ENCODE measurements around the gene ATL1. TPM values are rescaled to one million over a fixed set of nuclear protein-coding genes. Genes with fewer than 3 reads are reported as not detected.

ATL1 gene
- 1 to 10 TPM; 1.7 to 3.0 TPM for polyA plus RNA-seq

DNA sequence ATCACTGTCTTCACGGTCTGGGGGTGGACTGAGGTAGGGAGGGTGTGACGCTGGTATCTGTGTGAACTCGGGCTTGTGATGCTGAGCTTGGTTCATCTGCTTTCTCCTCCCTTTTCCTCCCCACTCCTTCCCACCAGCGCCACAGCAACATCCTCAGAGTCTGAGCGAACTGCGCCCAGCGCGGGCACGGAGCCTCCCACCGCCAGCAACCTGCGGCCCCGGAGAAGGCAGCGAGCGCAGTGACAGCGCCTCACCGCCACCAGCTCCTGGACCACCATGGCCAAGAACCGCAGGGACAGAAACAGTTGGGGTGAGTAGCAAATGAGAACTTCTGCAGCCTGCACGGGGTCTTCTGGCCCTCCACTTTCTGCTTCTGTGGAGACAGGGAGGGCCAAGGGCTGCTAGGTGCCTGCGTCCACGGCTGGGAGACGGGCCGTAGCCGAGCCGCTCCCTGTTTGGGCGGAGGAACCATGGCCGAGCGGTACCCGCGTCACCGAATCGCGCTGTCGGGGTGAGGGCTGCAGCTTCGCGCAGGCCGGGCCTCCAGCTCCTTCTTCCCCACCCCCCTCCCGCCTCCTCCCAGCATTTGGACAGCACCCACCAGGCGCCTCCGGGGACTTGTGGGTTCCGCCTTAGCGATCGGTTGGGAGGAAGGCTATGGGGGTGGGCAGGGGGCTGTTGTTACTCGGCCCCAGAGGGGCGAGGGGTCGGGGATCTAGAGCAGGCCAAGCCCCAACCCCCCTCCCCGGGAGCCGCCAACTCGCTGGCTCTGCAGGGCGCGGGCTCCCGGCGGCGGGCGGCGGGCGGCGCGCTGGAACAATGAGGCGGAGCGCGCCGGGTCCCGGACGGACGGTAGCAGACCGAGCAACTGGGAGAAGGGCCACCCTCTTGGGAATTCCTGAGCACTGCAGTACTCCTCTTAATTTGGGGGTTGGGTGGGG, at the start of gene ATL1:
ATL1 (plus strand) TSS at position 156 of the 941 bp plus-strand sequence; CDS start at position 277, 121 bp downstream.
- Histone ChIP-seq H3K27ac (ENCODE audit: low read depth in 2 of 2, low read length in 1 of 2) (peak within 1 kb of the TSS; percentile 81 to 91), H3K4me3 (ENCODE audit: low read depth in 1 of 2, low read length in 2 of 2) (peak within 1 kb of the TSS; percentile 70 to 81), H3K36me3 (ENCODE audit: control insufficient read depth in 2 of 2, insufficient read depth in 2 of 2, low read length in 1 of 2) (no peaks in the 10 kb centered on the region), H3K9me3 (ENCODE audit: control insufficient read depth in 2 of 2, insufficient read depth in 1 of 2, low read depth in 1 of 2, low read length in 1 of 2) (no peaks in the 10 kb centered on the region), H3K27me3 (ENCODE audit: control insufficient read depth in 1 of 2, insufficient read depth in 2 of 2, low read length in 2 of 2) (no peaks in the 10 kb centered on the region), H3K4me1 (ENCODE audit: control insufficient read depth in 2 of 2, insufficient read depth in 2 of 2, low read length in 1 of 2) (peaks cover 0 to 6% of the 10 kb centered on the region in 2 donors)
- WGBS, 2 donors: 0% methylated on average over 62 to 66 of the region's 66 CpGs

DNA sequence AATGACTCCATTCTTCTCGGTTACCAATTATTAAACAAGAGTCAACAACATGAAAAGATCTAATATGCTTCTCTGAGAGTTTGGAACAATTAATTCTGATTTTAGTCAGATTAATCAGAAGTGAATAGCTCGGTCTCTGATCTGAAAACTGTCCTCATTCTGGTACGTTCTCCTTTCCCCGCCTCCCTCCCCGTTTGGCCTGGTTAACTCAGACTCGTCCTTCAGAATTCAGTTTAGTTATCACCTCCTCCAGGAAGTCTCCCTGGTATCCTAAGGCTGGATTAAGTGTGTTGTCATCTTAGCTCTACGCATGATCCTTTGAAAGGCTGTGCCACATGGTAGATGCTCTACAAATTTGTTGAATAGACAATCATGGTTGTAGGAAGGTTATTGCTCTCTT, 49.8 kb upstream of the ATL1 start:
- Histone ChIP-seq H3K27ac (ENCODE audit: low read depth in 2 of 2, low read length in 1 of 2) (no peak overlapping the region), H3K27me3 (ENCODE audit: control insufficient read depth in 1 of 2, insufficient read depth in 2 of 2, low read length in 2 of 2) (no peaks in the 10 kb centered on the region), H3K9me3 (ENCODE audit: control insufficient read depth in 2 of 2, insufficient read depth in 1 of 2, low read depth in 1 of 2, low read length in 1 of 2) (no peaks in the 10 kb centered on the region), H3K36me3 (ENCODE audit: control insufficient read depth in 2 of 2, insufficient read depth in 2 of 2, low read length in 1 of 2) (no peaks in the 10 kb centered on the region), H3K4me3 (ENCODE audit: low read depth in 1 of 2, low read length in 2 of 2) (no peak overlapping the region), H3K4me1 (ENCODE audit: control insufficient read depth in 2 of 2, insufficient read depth in 2 of 2, low read length in 1 of 2) (no peaks in the 10 kb centered on the region)
- 82 to 89% methylated on average over 7 of the region's 7 CpGs for WGBS, 2 donors

DNA sequence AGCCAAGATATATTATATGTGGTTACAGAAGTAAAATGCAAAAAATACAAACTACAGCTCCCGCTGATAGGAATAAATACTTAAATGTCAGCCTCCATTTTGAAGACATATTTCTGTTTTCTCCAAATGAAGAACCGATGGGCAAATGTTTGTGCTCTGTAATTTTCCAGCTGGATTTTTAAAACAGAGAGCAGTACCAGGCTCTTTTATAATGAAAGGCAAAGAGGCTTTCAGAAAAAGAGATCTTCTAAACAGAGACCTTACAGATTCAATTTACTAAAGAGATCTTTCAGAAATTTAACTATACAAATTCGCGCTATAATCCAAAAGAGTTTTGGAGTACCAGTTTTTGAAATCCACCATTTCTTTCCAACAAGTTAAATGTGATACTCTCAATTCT, 47.5 kb upstream of the ATL1 start:
- Histone ChIP-seq H3K4me3 (ENCODE audit: low read depth in 1 of 2, low read length in 2 of 2) (no peak overlapping the region), H3K4me1 (ENCODE audit: control insufficient read depth in 2 of 2, insufficient read depth in 2 of 2, low read length in 1 of 2) (no peaks in the 10 kb centered on the region), H3K36me3 (ENCODE audit: control insufficient read depth in 2 of 2, insufficient read depth in 2 of 2, low read length in 1 of 2) (no peaks in the 10 kb centered on the region), H3K27ac (ENCODE audit: low read depth in 2 of 2, low read length in 1 of 2) (no peak overlapping the region), H3K27me3 (ENCODE audit: control insufficient read depth in 1 of 2, insufficient read depth in 2 of 2, low read length in 2 of 2) (no peaks in the 10 kb centered on the region), H3K9me3 (ENCODE audit: control insufficient read depth in 2 of 2, insufficient read depth in 1 of 2, low read depth in 1 of 2, low read length in 1 of 2) (no peaks in the 10 kb centered on the region)
- WGBS, 2 donors: 91 to 92% methylated on average over 4 of the region's 4 CpGs

DNA sequence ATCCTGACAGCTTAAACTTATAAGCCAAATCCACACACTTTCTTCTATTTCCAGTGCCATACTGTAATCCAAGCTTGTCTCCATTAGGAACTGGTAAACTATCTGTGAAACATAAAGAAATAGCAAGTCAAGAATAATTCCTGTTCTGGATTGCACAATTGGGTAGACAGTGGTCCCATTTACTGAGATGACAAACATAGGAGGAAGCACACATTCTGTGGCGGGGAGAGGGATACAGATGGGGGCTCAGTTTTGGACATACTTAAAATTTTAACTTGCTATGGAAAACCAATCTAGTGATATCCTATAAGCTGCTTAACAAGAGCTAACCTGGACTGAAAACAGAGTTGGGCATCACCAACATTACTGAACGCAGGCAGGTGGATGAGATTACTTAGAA, 43.9 kb upstream of the ATL1 start:
- Histone ChIP-seq H3K27me3 (ENCODE audit: control insufficient read depth in 1 of 2, insufficient read depth in 2 of 2, low read length in 2 of 2) (no peaks in the 10 kb centered on the region), H3K4me1 (ENCODE audit: control insufficient read depth in 2 of 2, insufficient read depth in 2 of 2, low read length in 1 of 2) (no peaks in the 10 kb centered on the region), H3K27ac (ENCODE audit: low read depth in 2 of 2, low read length in 1 of 2) (no peak overlapping the region), H3K36me3 (ENCODE audit: control insufficient read depth in 2 of 2, insufficient read depth in 2 of 2, low read length in 1 of 2) (no peaks in the 10 kb centered on the region), H3K9me3 (ENCODE audit: control insufficient read depth in 2 of 2, insufficient read depth in 1 of 2, low read depth in 1 of 2, low read length in 1 of 2) (no peaks in the 10 kb centered on the region), H3K4me3 (ENCODE audit: low read depth in 1 of 2, low read length in 2 of 2) (no peak overlapping the region)
- 90 to 99% methylated on average over 2 of the region's 2 CpGs for WGBS, 2 donors

DNA sequence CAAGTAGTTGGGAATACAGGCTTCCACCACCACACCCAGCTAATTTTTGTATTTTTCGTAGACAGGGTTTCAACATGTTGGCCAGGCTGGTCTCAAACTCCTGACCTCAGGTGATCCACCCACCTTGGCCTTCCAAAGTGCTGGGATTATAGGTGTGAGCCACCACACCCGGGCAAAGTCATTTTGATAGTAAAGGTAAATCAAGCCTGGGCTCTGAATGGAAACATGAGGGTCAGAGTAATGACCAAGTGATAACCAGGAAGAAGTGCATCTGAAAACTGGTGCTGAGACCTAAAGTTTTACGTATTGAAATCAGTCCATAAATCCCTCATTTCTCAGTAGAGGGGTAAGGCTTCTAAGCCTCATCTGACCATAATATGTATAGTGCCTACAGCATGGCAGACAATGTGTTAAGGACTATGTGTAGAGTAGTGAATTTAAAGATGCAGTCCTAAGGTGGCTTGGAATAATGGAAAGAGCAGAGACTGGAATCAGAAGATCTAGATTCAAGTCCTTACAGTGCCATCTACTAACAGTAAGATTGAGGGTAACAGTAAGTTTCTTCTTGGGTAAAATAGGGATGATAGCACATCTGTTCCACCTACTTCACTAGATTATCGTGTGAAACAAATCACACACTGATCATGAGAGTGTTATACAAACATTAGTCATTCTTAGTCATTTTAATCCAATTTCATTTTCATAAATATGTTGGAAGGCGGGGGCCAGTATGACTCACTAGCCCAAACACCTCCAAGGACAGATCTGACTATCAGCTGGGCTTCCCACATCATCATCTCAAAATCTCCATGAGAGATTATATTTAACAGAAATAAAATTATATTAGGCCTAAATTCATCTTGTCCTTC, 38.8 kb upstream of the ATL1 start:
- Histone ChIP-seq H3K27me3 (ENCODE audit: control insufficient read depth in 1 of 2, insufficient read depth in 2 of 2, low read length in 2 of 2) (no peaks in the 10 kb centered on the region), H3K4me3 (ENCODE audit: low read depth in 1 of 2, low read length in 2 of 2) (no peak overlapping the region), H3K36me3 (ENCODE audit: control insufficient read depth in 2 of 2, insufficient read depth in 2 of 2, low read length in 1 of 2) (no peaks in the 10 kb centered on the region), H3K9me3 (ENCODE audit: control insufficient read depth in 2 of 2, insufficient read depth in 1 of 2, low read depth in 1 of 2, low read length in 1 of 2) (no peaks in the 10 kb centered on the region), H3K27ac (ENCODE audit: low read depth in 2 of 2, low read length in 1 of 2) (peak overlapping the region; percentile 6 to 11), H3K4me1 (ENCODE audit: control insufficient read depth in 2 of 2, insufficient read depth in 2 of 2, low read length in 1 of 2) (no peaks in the 10 kb centered on the region)
- 35 to 37% methylated on average over 5 of the region's 5 CpGs for WGBS, 2 donors

DNA sequence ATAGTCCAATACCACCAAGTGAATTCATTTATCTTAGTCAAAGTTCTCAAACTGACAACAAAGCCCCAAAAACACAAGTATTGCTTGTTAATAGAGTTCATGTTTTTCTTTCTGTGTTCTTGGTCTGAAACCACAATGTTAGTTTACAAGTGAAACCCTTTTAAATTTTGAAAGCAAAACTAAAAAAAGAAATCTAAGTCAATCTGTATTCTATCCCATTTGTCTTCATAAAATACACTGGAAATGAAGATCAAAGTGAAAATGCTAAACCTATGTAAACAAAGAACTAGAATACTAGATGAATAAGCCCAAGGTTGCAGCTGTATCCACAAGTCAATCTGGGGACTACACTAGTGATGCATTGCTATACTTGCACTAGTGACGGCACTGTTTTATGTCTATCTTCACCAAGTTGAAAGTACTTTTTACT, 38.0 kb upstream of the ATL1 start:
- Histone ChIP-seq H3K4me3 (ENCODE audit: low read depth in 1 of 2, low read length in 2 of 2) (no peak overlapping the region), H3K27ac (ENCODE audit: low read depth in 2 of 2, low read length in 1 of 2) (no peak overlapping the region), H3K4me1 (ENCODE audit: control insufficient read depth in 2 of 2, insufficient read depth in 2 of 2, low read length in 1 of 2) (no peaks in the 10 kb centered on the region), H3K9me3 (ENCODE audit: control insufficient read depth in 2 of 2, insufficient read depth in 1 of 2, low read depth in 1 of 2, low read length in 1 of 2) (no peaks in the 10 kb centered on the region), H3K27me3 (ENCODE audit: control insufficient read depth in 1 of 2, insufficient read depth in 2 of 2, low read length in 2 of 2) (no peaks in the 10 kb centered on the region), H3K36me3 (ENCODE audit: control insufficient read depth in 2 of 2, insufficient read depth in 2 of 2, low read length in 1 of 2) (no peaks in the 10 kb centered on the region)
- WGBS, 2 donors: 45 to 50% methylated on average over 1 of the region's 1 CpG

DNA sequence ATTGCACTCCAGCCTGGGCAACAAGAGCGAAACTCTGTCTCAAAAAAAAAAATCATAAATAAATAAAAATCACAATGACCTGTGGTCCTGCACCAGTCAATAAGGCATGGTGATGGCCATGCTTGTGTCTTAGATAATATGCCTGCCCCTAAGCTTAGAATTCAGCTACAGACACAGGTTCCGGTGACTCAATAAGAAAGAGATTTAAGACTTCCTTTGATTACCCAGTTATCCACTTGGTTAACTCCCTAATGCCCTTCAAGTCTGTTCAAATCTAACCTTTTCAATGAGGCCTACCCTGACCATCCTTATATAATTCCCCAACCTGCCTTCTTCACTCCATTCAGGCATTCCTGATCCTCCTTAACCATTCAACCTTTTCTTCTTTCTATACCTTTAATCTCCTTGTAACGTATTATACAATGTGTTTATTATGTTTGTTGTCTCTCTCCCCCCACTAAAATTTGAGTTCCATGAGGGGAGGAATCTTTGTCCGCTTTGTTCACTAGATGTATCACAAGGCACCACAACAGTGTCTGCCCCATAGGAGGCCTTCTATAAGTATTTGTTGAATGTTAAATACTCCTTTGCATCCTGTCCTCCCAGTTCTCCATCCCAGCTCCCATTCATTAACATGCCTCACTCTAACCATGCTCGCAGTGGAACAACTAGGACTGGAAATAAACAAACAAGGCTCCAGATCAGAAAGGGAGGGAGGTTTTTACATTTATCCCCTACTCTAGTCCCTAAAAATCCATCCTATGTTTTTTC, 36.5 kb upstream of the ATL1 start:
- no peak overlapping the region for H3K4me3 ChIP-seq (ENCODE audit: low read depth in 1 of 2, low read length in 2 of 2)
- H3K27ac ChIP-seq (ENCODE audit: low read depth in 2 of 2, low read length in 1 of 2): no peak overlapping the region
- H3K27me3 ChIP-seq (ENCODE audit: control insufficient read depth in 1 of 2, insufficient read depth in 2 of 2, low read length in 2 of 2): no peaks in the 10 kb centered on the region
- 83 to 88% methylated on average over 5 of the region's 5 CpGs for WGBS, 2 donors
- H3K36me3 ChIP-seq (ENCODE audit: control insufficient read depth in 2 of 2, insufficient read depth in 2 of 2, low read length in 1 of 2): no peaks in the 10 kb centered on the region
- no peaks in the 10 kb centered on the region for H3K4me1 ChIP-seq (ENCODE audit: control insufficient read depth in 2 of 2, insufficient read depth in 2 of 2, low read length in 1 of 2)
- no peaks in the 10 kb centered on the region for H3K9me3 ChIP-seq (ENCODE audit: control insufficient read depth in 2 of 2, insufficient read depth in 1 of 2, low read depth in 1 of 2, low read length in 1 of 2)

DNA sequence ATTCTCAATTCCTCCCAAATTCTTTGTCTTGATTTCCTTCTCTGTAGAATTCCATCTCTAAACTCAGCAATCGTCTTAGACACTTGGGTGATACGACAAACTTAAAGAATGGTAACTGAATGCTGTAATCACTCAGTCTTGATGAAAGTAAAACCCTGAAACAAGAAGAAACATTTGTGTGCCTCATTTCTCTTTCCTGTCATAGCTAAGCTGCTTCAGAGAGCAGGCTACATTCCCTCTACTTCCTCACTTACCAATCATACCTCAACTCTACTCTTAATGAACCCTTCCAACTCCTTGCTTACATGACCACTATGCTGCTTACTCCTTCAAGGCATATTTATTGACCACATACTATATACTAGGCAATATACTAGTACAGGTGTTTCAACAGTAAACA, 35.9 kb upstream of the ATL1 start:
- H3K36me3 ChIP-seq (ENCODE audit: control insufficient read depth in 2 of 2, insufficient read depth in 2 of 2, low read length in 1 of 2): no peaks in the 10 kb centered on the region
- H3K4me1 ChIP-seq (ENCODE audit: control insufficient read depth in 2 of 2, insufficient read depth in 2 of 2, low read length in 1 of 2): no peaks in the 10 kb centered on the region
- H3K9me3 ChIP-seq (ENCODE audit: control insufficient read depth in 2 of 2, insufficient read depth in 1 of 2, low read depth in 1 of 2, low read length in 1 of 2): no peaks in the 10 kb centered on the region
- H3K4me3 ChIP-seq (ENCODE audit: low read depth in 1 of 2, low read length in 2 of 2): no peak overlapping the region
- no peaks in the 10 kb centered on the region for H3K27me3 ChIP-seq (ENCODE audit: control insufficient read depth in 1 of 2, insufficient read depth in 2 of 2, low read length in 2 of 2)
- no peak overlapping the region for H3K27ac ChIP-seq (ENCODE audit: low read depth in 2 of 2, low read length in 1 of 2)
- WGBS, 2 donors: 82 to 84% methylated on average over 2 of the region's 2 CpGs

All from esophagus (tissue), 2 donors.